ENCODE results near the gene OTOR.

DNA sequence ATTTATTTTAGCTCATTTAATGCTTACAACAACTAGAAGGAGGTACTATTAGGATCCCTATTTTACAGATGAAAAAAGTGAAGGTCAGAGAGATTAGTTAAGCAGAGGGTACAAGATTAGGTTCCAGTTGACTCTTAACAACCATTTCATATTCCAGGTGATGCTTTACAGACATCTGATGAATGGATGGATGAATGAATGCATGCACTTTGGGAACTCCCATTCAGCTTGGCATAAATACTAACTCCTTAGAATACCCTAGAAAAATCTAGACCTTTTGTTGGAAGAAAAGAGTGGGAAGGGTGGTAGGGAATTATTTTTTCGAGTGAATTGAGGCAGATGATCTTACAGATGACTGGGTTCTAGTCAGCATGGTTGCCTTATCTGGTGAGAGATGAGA, 19.1 kb upstream of the OTOR start:
- TF ChIP-seq, protein P1, sequence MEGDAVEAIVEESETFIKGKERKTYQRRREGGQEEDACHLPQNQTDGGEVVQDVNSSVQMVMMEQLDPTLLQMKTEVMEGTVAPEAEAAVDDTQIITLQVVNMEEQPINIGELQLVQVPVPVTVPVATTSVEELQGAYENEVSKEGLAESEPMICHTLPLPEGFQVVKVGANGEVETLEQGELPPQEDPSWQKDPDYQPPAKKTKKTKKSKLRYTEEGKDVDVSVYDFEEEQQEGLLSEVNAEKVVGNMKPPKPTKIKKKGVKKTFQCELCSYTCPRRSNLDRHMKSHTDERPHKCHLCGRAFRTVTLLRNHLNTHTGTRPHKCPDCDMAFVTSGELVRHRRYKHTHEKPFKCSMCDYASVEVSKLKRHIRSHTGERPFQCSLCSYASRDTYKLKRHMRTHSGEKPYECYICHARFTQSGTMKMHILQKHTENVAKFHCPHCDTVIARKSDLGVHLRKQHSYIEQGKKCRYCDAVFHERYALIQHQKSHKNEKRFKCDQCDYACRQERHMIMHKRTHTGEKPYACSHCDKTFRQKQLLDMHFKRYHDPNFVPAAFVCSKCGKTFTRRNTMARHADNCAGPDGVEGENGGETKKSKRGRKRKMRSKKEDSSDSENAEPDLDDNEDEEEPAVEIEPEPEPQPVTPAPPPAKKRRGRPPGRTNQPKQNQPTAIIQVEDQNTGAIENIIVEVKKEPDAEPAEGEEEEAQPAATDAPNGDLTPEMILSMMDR (conservative IDR thresholded peaks at IDR 0.05 in 1 of 2, IDR thresholded peaks at IDR 0.05 in 1 of 2; ENCODE audit: extremely low read depth in 1 of 2, insufficient read depth in 1 of 2, low read depth in 1 of 2, low read length in 2 of 2) = no peak
- TF ChIP-seq EZH2 (IDR thresholded peaks at IDR 0.05; ENCODE audit: borderline replicate concordance, low read length) = no peak
